Measurements from ENCODE around the gene FAM110C.
A peak's percentile ranks its signal among the peaks of the same experiment; 100 is the strongest.
"Not testable (repeated sequence)": the region's sequence is repeated elsewhere in the genome, so short reads cannot be mapped to it uniquely, and the experiment has no call there.

FAM110C gene

DNA sequence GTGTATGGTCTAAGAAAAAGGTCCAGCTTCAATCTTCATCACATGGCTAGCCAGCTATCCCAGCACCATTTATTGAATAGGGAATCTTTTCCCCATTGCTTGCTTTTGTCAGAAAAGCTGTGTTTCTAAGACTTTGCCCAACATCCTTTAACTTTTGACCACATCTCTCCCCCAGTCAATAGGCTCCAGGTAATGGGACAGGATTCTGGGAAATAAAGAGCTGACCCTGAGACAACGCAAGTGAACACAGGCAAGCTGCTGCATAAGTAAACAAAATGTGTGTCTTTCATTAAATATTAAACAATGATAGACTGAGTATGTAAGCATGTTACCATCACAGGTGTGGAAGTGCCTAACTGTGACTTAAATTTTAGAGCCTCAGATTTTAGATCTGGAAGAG is 23.0 kb downstream of the FAM110C start:
- TF ChIP-seq EZH2phosphoT487 (IDR thresholded peaks at IDR 0.05; ENCODE audit: low read length) = no peak
- no peak for TF ChIP-seq EZH2 (optimal IDR thresholded peaks at IDR 0.05; ENCODE audit: low read depth, low read length)
- TF ChIP-seq CTCF (IDR thresholded peaks at IDR 0.05; ENCODE audit: low read length) = no peak
- no peaks in the 10 kb centered on the region for H3K79me2 ChIP-seq (ENCODE audit: low read length)
- peaks cover 15% of the 10 kb centered on the region for H3K4me1 ChIP-seq (ENCODE audit: low read length)
- no peak overlapping the region for H3K9ac ChIP-seq (ENCODE audit: low read length)
- H4K20me1 ChIP-seq (ENCODE audit: insufficient read depth, low read length) = no peaks in the 10 kb centered on the region
- H3K27ac ChIP-seq (ENCODE audit: low read length) = 0 out of 2 replicates have a peak overlapping the region, but pooled peaks have one; percentile 45
- H3K27me3 ChIP-seq (replicated peaks; ENCODE audit: insufficient read depth, low read length) = no peaks in the 10 kb centered on the region
- H3K9me3 ChIP-seq (replicated peaks; ENCODE audit: insufficient read depth, low read length) = no peaks in the 10 kb centered on the region
- H2AFZ ChIP-seq (ENCODE audit: low read length) = peak overlapping the region; percentile 51
- no peaks in the 10 kb centered on the region for H3K36me3 ChIP-seq (replicated peaks; ENCODE audit: insufficient read depth, low read length)
- H3K9me2 ChIP-seq (replicated peaks; ENCODE audit: insufficient read depth, low read length) = no peaks in the 10 kb centered on the region
- no peak overlapping the region for H3K4me3 ChIP-seq (ENCODE audit: low read length)
- H3F3A ChIP-seq (ENCODE audit: insufficient read depth, low read length) = no peaks in the 10 kb centered on the region
- no peak overlapping the region; the same call in 1 of the 2 replicates for H3K4me2 ChIP-seq (ENCODE audit: low read depth, low read length)
- DNase-seq = no peak

- not testable (repeated sequence) for H3K9ac ChIP-seq (ENCODE audit: low read length); H3F3A ChIP-seq (ENCODE audit: insufficient read depth, low read length); H3K27me3 ChIP-seq (replicated peaks; ENCODE audit: insufficient read depth, low read length); H3K4me3 ChIP-seq (ENCODE audit: low read length); H3K9me2 ChIP-seq (replicated peaks; ENCODE audit: insufficient read depth, low read length); H3K4me2 ChIP-seq (ENCODE audit: low read depth, low read length); H4K20me1 ChIP-seq (ENCODE audit: insufficient read depth, low read length); H2AFZ ChIP-seq (ENCODE audit: low read length); H3K36me3 ChIP-seq (replicated peaks; ENCODE audit: insufficient read depth, low read length); H3K9me3 ChIP-seq (replicated peaks; ENCODE audit: insufficient read depth, low read length); DNase-seq; H3K27ac ChIP-seq (ENCODE audit: low read length); H3K79me2 ChIP-seq (ENCODE audit: low read length)
- H3K4me1 ChIP-seq (ENCODE audit: low read length) = peaks cover 15% of the 10 kb centered on the region
Observed at GRCh38 chr2:22244-22643, 24.1 kb downstream of the FAM110C start.

DNA sequence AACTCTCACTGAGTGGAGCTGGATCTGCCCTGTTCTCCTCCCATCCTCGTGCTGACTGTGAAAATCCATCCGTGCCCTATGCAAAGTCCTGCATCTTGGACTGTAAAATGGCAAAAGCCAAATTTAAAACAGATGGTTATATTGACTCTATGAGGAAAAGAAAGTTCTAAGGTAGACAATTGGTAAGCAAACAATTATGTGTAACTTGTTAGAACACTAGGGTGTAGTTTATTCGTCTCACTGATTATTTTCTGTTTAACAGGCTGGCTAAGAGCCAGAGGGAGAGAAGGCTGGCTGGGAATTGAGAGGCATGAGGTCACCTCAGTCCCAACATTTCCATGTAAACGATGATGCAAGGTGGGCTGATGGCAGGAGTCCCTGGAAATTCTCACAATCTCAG is 26.0 kb downstream of the FAM110C start:
- H3K4me3 ChIP-seq (ENCODE audit: low read length); H3K79me2 ChIP-seq (ENCODE audit: low read length); H3K4me2 ChIP-seq (ENCODE audit: low read depth, low read length); H3K36me3 ChIP-seq (replicated peaks; ENCODE audit: insufficient read depth, low read length); H4K20me1 ChIP-seq (ENCODE audit: insufficient read depth, low read length); H3F3A ChIP-seq (ENCODE audit: insufficient read depth, low read length); H3K27ac ChIP-seq (ENCODE audit: low read length); H3K9me2 ChIP-seq (replicated peaks; ENCODE audit: insufficient read depth, low read length); H3K9ac ChIP-seq (ENCODE audit: low read length); H2AFZ ChIP-seq (ENCODE audit: low read length); DNase-seq; H3K27me3 ChIP-seq (replicated peaks; ENCODE audit: insufficient read depth, low read length); H3K9me3 ChIP-seq (replicated peaks; ENCODE audit: insufficient read depth, low read length): not testable (repeated sequence)
- peaks cover 15% of the 10 kb centered on the region for H3K4me1 ChIP-seq (ENCODE audit: low read length)

DNA sequence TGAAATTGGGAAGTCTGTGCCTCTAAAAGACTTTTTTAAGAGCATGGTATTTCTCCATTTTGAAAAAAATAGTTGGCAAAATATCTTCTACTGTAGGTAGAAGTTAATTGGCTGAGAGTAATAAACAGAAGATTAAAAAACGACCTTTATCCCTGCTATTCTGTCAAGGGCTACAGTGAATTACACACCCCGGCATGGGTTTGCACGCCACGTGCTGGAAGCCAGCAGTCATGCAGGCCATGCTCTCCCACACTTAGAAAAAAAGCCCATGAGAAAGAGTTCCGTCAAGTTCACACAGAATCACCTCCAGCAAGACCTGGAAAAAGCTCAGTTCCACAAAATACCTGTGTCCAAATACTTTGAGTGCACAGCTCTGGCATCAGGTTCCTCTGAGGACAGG is 26.8 kb downstream of the FAM110C start:
- Histone ChIP-seq H3K9me2 (replicated peaks; ENCODE audit: insufficient read depth, low read length) (no peaks in the 10 kb centered on the region), H3K36me3 (replicated peaks; ENCODE audit: insufficient read depth, low read length) (no peaks in the 10 kb centered on the region), H2AFZ (ENCODE audit: low read length) (no peak overlapping the region), H3K27ac (ENCODE audit: low read length) (no peak overlapping the region), H4K20me1 (ENCODE audit: insufficient read depth, low read length) (no peaks in the 10 kb centered on the region), H3K4me1 (ENCODE audit: low read length) (peaks cover 11% of the 10 kb centered on the region), H3K4me3 (ENCODE audit: low read length) (no peak overlapping the region), H3K9me3 (replicated peaks; ENCODE audit: insufficient read depth, low read length) (no peaks in the 10 kb centered on the region), H3F3A (ENCODE audit: insufficient read depth, low read length) (no peaks in the 10 kb centered on the region), H3K79me2 (ENCODE audit: low read length) (no peaks in the 10 kb centered on the region), H3K4me2 (ENCODE audit: low read depth, low read length) (no peak overlapping the region), H3K9ac (ENCODE audit: low read length) (no peak overlapping the region), H3K27me3 (replicated peaks; ENCODE audit: insufficient read depth, low read length) (no peaks in the 10 kb centered on the region)
- no peak for TF ChIP-seq EZH2phosphoT487 (IDR thresholded peaks at IDR 0.05; ENCODE audit: low read length)
- TF ChIP-seq CTCF (IDR thresholded peaks at IDR 0.05; ENCODE audit: low read length) = no peak
- TF ChIP-seq EZH2 (optimal IDR thresholded peaks at IDR 0.05; ENCODE audit: low read depth, low read length) = no peak
- no peak for DNase-seq

Measured in MM.1S (cell line).